ENCODE measurements around the gene EIF3A. TPM values are rescaled to one million over a fixed set of nuclear protein-coding genes. Genes with fewer than 3 reads are reported as not detected.

EIF3A gene
- 119 and 177 TPM in 2 replicates for total RNA-seq

GRCh38 chr10:119080521-119081259, at the start of gene EIF3A:
Gene EIF3A (minus strand): TSS chr10:119080817. CDS start chr10:119080676, 141 bp downstream.

GRCh38 chr10:119103903-119104653, 23.5 kb upstream of the EIF3A start, which contains the start of gene DENND10:
Gene DENND10 (plus strand): TSS chr10:119104113. CDS start chr10:119104143, 30 bp downstream.

GRCh38 chr10:119029613-119030420, 50.8 kb downstream of the EIF3A start, which contains the start of gene NANOS1:
Gene NANOS1 (plus strand): TSS chr10:119029714. CDS start chr10:119029802, 88 bp downstream.

Other genes with a start within 250 kb of the EIF3A start
- gene NANOS1, start 51.1 kb downstream of the EIF3A start, total RNA-seq, result 0.23 and 0.30 TPM in 2 replicates
- gene DENND10, start 23.3 kb upstream of the EIF3A start, total RNA-seq, result 76.6 and 91.8 TPM in 2 replicates
- 10.2 and 12.2 TPM in 2 replicates for gene SFXN4, start 84.9 kb upstream of the EIF3A start, total RNA-seq
- 181 and 212 TPM in 2 replicates for gene PRDX3, start 98.0 kb upstream of the EIF3A start, total RNA-seq
- 9.0 and 11.6 TPM in 2 replicates for gene GRK5, start 126.8 kb upstream of the EIF3A start, total RNA-seq